Astrocyte (in vitro differentiated cells and primary cell): Measurements from ENCODE around the gene PDE7B.
"Not testable (repeated sequence)": the region's sequence is repeated elsewhere in the genome, so short reads cannot be mapped to it uniquely, and the experiment has no call there.

Source experiments
- EZH2 ChIP-seq: IDR thresholded peaks from 2 replicates; pipeline ENCODE4 v1.6.1; 2012; ENCODE audit warnings: mild to moderate bottlenecking, low read length, inconsistent platforms; ENCODE audit not compliant: insufficient read depth
- TF ChIP-seq, protein P1 (sequence below): IDR thresholded peaks from 2 replicates; pipeline ENCODE4 v1.5.1; 2011; ENCODE audit warnings: low read depth, mild to moderate bottlenecking, inconsistent platforms, low read length, moderate library complexity; ENCODE audit not compliant: insufficient read depth

DNA sequence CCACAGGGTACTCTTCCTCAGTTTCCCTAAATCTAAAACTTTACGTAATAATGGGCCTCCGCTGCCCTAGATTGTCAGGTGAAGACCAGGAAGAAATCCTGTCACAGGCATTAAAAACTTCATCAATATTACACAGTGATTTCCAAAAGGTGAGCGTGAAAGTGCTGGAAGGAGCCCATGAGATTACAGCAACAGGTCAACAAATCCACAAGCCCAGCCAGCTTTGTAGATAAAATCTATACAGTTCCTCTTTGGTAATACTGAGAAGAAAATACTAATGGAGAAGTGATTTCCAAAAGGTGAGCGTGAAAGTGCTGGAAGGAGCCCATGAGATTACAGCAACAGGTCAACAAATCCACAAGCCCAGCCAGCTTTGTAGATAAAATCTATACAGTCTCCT, 254.3 kb downstream of the PDE7B start:
- TF ChIP-seq, protein P1, sequence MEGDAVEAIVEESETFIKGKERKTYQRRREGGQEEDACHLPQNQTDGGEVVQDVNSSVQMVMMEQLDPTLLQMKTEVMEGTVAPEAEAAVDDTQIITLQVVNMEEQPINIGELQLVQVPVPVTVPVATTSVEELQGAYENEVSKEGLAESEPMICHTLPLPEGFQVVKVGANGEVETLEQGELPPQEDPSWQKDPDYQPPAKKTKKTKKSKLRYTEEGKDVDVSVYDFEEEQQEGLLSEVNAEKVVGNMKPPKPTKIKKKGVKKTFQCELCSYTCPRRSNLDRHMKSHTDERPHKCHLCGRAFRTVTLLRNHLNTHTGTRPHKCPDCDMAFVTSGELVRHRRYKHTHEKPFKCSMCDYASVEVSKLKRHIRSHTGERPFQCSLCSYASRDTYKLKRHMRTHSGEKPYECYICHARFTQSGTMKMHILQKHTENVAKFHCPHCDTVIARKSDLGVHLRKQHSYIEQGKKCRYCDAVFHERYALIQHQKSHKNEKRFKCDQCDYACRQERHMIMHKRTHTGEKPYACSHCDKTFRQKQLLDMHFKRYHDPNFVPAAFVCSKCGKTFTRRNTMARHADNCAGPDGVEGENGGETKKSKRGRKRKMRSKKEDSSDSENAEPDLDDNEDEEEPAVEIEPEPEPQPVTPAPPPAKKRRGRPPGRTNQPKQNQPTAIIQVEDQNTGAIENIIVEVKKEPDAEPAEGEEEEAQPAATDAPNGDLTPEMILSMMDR: not testable (repeated sequence)
- TF ChIP-seq EZH2: not testable (repeated sequence)
